Measurements from ENCODE around the gene LXN.

The LXN gene

GRCh38 chr3:158651192-158651591, 21.3 kb downstream of the LXN start:
- TF ChIP-seq CTCF (IDR thresholded peaks at IDR 0.05; ENCODE audit: unreplicated experiment in 3 of 3), result no peak
- no peak overlapping the region for H3K27ac Mint-ChIP-seq
- H3K36me3 Mint-ChIP-seq (ENCODE audit: low read depth), result peaks cover 35% of the 10 kb centered on the region
- H3K4me3 Mint-ChIP-seq, result no peak overlapping the region
- no peaks in the 10 kb centered on the region for H3K9me3 Mint-ChIP-seq
- H3K4me1 Mint-ChIP-seq, result no peaks in the 10 kb centered on the region
- no peaks in the 10 kb centered on the region for H3K27me3 Mint-ChIP-seq (ENCODE audit: low read depth)

- Mint-ChIP-seq H3K9me3 (no peaks in the 10 kb centered on the region), H3K4me1 (peaks cover 8% of the 10 kb centered on the region), H3K27me3 (ENCODE audit: low read depth) (no peaks in the 10 kb centered on the region), H3K27ac (no peak overlapping the region), H3K4me3 (no peak overlapping the region), H3K36me3 (ENCODE audit: low read depth) (peaks cover 31% of the 10 kb centered on the region)
- TF ChIP-seq CTCF (IDR thresholded peaks at IDR 0.05; ENCODE audit: unreplicated experiment in 3 of 3), result no peak
Observed at GRCh38 chr3:158649791-158650190, 22.7 kb downstream of the LXN start.

GRCh38 chr3:158644345-158644908, 28.0 kb downstream of the LXN start, which contains the start of gene GFM1:
GFM1 (plus strand) TSS chr3:158644527; CDS start chr3:158644635, 108 bp downstream.
- H3K27ac Mint-ChIP-seq, result peak within 1 kb of the TSS; percentile 4 to 75 (median 69)
- peaks cover 3% of the 10 kb centered on the region for H3K9me3 Mint-ChIP-seq
- TF ChIP-seq CTCF (IDR thresholded peaks at IDR 0.05; ENCODE audit: unreplicated experiment in 3 of 3), result peak; percentile 89 to 98 (median 92)
- H3K4me3 Mint-ChIP-seq, result peak within 1 kb of the TSS; percentile 92 to 96 (median 94)
- H3K4me1 Mint-ChIP-seq, result peaks cover 13% of the 10 kb centered on the region
- H3K36me3 Mint-ChIP-seq (ENCODE audit: low read depth), result peaks cover 17% of the 10 kb centered on the region
- no peaks in the 10 kb centered on the region for H3K27me3 Mint-ChIP-seq (ENCODE audit: low read depth)

- TF ChIP-seq CTCF (IDR thresholded peaks at IDR 0.05; ENCODE audit: unreplicated experiment in 3 of 3), result no peak
- Mint-ChIP-seq H3K27ac (no peak overlapping the region), H3K4me3 (peak overlapping the region in 2 of 3 experiments; percentile 10 to 26), H3K9me3 (peaks cover 3% of the 10 kb centered on the region), H3K36me3 (ENCODE audit: low read depth) (peaks cover 5% of the 10 kb centered on the region), H3K4me1 (peaks cover 13% of the 10 kb centered on the region), H3K27me3 (ENCODE audit: low read depth) (no peaks in the 10 kb centered on the region)
Observed at GRCh38 chr3:158642474-158643210, 29.8 kb downstream of the LXN start.

GRCh38 chr3:158642005-158642404, 30.4 kb downstream of the LXN start:
- Mint-ChIP-seq H3K9me3 (peaks cover 3% of the 10 kb centered on the region), H3K36me3 (ENCODE audit: low read depth) (peaks cover 5% of the 10 kb centered on the region), H3K27me3 (ENCODE audit: low read depth) (no peaks in the 10 kb centered on the region), H3K4me1 (peaks cover 13% of the 10 kb centered on the region), H3K27ac (no peak overlapping the region), H3K4me3 (no peak overlapping the region)
- TF ChIP-seq CTCF (IDR thresholded peaks at IDR 0.05; ENCODE audit: unreplicated experiment in 3 of 3), result no peak
